ENCODE results near the gene FAM20B.

- TF ChIP-seq CTCF (IDR thresholded peaks at IDR 0.05): no peak
- no peak for TF ChIP-seq POLR2A (IDR thresholded peaks at IDR 0.05)
These were observed 79.0 kb downstream of the FAM20B start for GRCh38 chr1:179104611-179105250.
